Hematopoietic multipotent progenitor cell (in vitro differentiated cells): ENCODE results near the gene UTP14C. TPM values are rescaled to one million over a fixed set of nuclear protein-coding genes. Genes with fewer than 3 reads are reported as not detected.
"Not testable (repeated sequence)": the region's sequence is repeated elsewhere in the genome, so short reads cannot be mapped to it uniquely, and the experiment has no call there.

Source experiments
- DNase-seq, 3 donors: peaks; one replicate each; pipeline ENCODE4 v3.0.0-alpha.2; 2011 to 2015; ENCODE audit warnings: low read depth in 2 of 3, low spot score in 2 of 3
- total RNA-seq: library from RNA; depleted of rRNA; stranded (reverse); fragments of >200 nt; gene quantifications from one replicate; pipeline ENCODE4 v1.2.3, GENCODE V29; 2012

The UTP14C gene
- total RNA-seq, result 4.0 TPM

DNA sequence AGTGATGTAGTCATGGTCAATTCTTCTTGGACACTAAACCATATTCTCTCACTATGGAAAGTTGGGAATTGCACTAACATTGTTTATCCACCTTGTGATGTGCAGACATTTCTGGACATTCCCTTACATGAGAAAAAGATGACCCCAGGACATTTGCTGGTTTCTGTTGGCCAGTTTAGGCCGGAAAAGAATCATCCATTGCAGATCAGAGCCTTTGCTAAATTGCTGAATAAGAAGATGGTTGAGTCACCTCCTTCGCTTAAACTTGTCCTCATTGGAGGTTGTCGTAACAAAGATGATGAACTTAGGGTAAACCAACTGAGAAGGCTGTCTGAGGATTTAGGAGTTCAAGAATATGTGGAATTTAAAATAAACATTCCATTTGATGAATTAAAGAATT is at the start of gene UTP14C:
TSS of gene UTP14C (plus strand) at position 211 of the 400 bp plus-strand sequence. CDS start 4,114 bp downstream, outside the sequence.
- no peak for DNase-seq

DNA sequence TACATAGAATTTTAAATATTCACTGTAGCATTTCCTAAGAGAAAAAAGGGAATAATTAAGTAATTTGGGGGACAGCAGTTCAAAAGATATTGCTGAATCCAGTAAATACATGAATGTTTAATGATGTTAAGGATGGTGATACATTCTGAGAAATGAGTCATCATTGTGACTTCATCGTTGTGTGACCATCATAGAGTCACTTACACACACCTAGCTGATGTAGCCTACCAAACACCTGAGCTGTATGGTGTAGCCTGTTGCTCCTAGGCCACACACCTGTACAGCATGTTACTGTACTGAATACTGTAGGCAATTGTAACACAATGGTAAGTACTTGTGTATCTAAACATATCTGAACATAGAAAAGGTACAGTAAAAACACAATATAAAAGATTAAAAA is 48.1 kb upstream of the UTP14C start:
- DNase-seq, result no peak

GRCh38 chr13:51976890-51977289 is 47.6 kb upstream of the UTP14C start:
- no peak for DNase-seq

- DNase-seq, result no peak
Measured at GRCh38 chr13:51977625-51978024, 46.9 kb upstream of the UTP14C start.

- DNase-seq, result no peak
Measured at GRCh38 chr13:51978796-51979556, 45.5 kb upstream of the UTP14C start.

- DNase-seq, result no peak
Measured at GRCh38 chr13:51980908-51981307, 43.6 kb upstream of the UTP14C start.

GRCh38 chr13:51981355-51981754 is 43.1 kb upstream of the UTP14C start:
- DNase-seq, result no peak

DNA sequence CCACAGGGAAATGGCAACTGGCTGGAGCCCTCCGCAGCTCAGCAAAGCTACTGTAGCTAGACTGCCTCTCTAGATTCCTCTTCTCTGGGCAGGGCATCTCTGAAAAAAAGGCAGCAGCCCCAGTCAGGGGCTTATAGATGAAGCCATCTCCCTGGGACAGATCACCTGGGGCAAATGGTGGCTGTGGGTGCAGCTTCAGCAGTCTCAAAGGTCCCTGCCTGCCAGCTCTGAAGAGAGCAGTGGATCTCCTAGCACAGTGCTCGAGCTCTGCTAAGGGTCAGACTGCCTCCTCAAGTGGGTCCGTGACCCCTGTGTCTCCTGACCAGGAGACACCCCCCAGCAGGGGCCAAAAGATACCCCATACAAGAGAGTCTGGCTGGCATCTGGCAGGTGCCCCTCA is 41.2 kb upstream of the UTP14C start:
- not testable (repeated sequence) for DNase-seq

DNA sequence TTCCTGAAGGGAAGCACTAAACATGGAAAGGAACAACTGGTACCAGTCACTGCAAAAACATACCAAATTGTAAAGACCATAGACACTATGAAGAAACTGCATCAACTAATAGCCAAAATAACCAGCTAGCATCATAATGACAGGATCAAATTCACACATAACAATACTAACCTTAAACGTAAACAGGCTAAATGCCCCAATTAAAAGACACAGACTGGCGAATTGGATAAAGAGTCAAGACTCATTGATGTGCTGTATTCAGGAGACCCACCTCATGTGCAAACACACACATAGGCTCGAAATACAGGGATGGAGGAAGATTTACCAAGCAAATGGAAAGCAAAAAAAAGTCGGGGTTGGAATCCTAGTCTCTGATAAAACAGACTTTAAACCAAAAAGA is 39.6 kb upstream of the UTP14C start:
- not testable (repeated sequence) for DNase-seq

DNA sequence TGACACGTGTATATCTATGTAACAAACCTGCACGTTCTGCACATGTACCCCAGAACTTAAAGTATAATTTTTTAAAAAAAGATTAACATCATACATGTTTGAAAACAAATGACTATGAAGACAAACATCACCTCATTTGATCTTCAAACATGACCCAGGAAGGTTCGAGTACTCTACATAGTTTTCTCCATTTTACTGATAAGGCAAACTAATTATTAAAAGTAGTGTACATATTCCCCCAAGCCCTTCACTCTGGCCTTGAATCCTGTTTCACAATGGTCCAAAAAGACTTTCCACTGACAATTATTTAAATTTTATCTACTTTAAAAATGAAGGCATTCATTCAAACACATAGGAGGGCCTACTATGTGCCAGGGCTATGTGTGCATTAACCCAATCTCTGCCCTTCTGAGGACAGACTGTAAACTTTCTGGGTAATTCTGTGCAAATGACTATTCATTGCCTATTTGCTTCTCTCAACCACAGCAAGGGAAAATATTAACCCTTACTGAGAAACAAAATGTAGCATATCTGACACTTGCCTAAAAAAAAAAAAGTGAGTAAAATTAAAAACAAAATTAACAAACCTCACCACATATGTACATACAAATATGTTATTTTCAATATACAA is 35.4 kb upstream of the UTP14C start:
- DNase-seq, result no peak

GRCh38 chr13:51993713-51994112 is 30.8 kb upstream of the UTP14C start:
- DNase-seq, result no peak

- DNase-seq, result peak in 1 of 3 donors; percentile 23
Measured at GRCh38 chr13:51995677-51996551, 28.6 kb upstream of the UTP14C start.

DNA sequence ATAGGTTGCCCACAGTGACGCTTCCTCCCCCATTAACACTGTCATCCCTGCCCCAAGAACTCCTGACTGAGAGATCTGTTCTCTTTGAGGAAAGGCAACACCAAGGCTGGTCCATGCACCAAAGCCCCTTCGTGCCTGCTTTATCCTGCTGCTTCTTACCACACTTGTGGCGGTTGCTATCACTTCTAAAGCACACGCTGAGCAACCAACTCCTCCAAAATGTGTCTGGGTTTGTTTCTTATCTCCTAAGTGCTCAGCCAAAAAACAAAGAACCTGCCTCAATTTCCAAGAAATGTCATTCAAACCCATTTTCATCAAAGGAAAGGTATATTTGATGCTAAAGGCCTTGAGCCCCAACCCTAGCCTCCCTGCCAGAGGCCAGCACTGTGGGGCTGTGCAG is 27.9 kb upstream of the UTP14C start:
- DNase-seq, result no peak

- DNase-seq, result no peak
Measured at GRCh38 chr13:51997186-51997585, 27.3 kb upstream of the UTP14C start.

GRCh38 chr13:51997641-51998330 is 26.7 kb upstream of the UTP14C start:
- DNase-seq, result no peak

- no peak for DNase-seq
Measured at GRCh38 chr13:51998723-51999509, 25.6 kb upstream of the UTP14C start.

- no peak for DNase-seq
Measured at GRCh38 chr13:51999510-51999911, 25.0 kb upstream of the UTP14C start.

DNA sequence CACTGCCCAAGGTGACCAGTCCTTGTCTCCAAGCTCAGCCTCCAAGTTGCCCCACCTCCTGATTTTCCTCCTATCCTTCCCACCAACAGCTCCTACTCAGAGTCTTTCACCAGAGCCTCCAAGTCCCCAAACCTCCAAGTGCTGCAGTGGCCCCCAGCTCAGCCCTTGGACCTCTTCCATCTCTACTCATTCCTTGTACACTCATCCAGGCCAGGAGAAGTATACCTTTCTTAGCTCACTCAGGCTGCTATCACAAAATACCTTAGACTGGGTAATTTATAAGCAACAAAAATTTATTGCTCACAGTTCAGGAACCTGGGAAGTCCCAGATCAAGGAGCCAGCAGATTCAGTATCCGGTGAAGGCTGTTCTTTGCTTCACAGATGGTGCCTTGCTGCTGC is 24.6 kb upstream of the UTP14C start:
- DNase-seq, result no peak

GRCh38 chr13:52001120-52001731 is 23.3 kb upstream of the UTP14C start:
- DNase-seq, result peak in 2 of 3 donors; percentile 18 to 63

- DNase-seq, result no peak
Measured at GRCh38 chr13:52002361-52002760, 22.1 kb upstream of the UTP14C start.
